NCI-H1436 treated with DMSO at 0.1 percent for 48 hours (cell line): ENCODE results near the gene PSMB11.

Source experiments
- DNase-seq: peaks from one replicate; lab custom pipeline; 2025; lab: John Stamatoyannopoulos, UW

Gene PSMB11

DNA sequence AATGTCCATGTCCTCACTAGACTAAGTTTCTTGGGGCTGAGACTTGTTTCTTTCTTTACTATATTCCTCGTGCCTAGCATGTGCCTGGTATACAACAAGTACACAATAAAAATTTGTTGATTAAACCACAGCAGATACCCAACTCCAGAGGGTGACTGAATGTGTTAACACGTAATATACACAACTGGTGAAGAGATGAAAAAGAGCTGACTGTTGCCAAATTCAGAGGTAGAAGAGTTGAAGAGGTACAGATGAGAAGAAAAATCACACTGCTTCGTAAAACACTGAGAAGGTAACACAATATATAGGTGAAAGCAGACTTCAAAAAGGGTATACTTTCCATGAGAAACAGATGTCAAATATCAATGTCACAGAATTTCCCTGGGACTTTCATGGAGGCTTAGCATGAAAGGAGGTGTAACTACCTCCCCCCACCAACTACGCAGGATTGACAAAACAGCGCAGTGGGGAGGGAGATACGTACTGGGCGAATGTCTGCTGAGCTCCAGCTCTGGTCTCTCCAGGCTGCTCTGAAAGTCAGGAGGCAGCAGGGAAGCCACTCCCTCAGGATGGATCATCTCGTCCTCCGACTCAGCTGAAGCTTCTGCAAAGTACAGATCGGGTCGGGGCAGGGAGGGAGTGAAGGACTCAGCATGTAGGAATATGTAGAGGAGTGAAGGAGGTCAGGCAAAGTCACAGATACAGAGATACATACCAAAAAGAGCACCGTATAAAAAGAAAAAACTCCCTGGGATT, 47.7 kb downstream of the PSMB11 start:
- DNase-seq = no peak

DNA sequence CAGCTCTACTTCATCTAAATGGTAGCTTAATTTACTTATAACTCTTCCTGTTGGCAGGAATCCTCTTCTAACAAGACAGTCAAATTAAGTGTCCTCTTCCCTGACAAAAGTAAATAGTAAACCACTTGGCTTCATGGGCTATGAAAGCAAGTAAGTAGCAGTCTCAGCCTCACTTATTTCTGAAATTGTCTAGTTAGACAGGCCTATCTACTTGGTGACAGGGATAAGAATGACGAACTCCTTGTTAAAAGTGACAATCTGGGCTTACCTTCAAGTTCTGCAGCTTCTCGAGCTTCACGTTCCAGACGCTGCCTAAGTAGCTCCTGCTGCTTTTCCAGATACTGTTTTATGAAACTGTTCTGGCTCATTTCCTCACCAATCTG, 48.2 kb downstream of the PSMB11 start:
- no peak for DNase-seq

DNA sequence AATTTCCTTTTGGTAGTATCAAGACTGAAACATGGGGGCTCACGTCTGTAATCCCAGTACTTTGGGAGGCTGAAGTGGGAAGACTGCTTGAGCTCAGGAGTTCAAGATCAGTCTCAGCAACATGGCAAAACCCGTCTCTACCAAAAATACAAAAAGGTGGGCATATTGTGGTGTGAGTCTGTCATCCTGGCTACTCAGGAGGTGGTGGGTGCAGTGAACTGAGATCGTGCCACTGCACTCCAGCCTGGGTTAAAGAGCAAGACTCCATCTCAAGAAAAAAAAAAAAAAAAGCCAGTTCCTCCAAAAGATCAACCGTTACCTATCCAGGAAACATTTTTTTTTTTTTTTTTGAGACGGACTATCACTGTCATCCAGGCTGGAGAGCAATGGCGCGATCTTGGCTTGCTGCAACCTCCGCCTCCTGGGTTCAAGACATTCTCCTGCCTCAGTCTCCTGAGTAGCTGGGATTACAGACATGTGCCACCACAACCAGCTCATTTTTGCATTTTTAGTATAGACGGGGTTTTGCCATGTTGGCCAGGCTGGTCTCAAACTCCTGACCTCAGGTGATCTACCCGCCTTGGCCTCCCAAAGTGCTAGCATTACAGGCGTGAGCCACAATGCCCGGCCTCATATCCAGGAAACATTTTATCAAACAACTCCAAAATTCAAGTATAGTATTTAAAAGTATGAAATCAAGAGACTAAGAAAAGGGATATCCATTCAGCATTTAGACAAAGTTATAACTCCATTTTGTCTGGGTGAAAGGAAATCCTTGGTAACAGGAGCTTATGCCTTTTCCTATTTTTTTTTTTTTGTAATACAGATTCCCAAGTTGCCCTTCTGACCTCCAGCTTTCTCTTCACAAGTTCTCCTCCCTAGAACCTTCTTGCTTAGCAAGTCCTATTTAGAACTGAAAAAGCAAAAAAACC, 49.5 kb downstream of the PSMB11 start:
- no peak for DNase-seq

DNA sequence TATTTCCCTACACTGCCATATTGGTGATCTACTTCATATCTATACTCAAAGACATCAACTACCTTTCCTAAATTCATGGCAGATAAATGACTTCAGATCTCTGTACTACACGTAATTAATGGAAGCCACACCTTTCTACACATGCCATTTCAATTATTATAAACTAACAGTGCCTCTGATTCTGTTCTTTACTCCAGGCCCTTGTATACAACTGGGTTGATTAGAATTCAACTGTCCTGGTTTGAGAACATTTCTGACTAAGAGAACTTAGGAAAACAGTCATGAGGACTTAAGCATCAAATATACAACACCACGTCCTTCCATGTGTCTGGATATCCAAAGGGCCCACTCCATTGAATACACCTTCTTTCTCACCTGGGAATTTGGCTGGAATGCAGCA, 51.1 kb downstream of the PSMB11 start:
- DNase-seq = no peak

DNA sequence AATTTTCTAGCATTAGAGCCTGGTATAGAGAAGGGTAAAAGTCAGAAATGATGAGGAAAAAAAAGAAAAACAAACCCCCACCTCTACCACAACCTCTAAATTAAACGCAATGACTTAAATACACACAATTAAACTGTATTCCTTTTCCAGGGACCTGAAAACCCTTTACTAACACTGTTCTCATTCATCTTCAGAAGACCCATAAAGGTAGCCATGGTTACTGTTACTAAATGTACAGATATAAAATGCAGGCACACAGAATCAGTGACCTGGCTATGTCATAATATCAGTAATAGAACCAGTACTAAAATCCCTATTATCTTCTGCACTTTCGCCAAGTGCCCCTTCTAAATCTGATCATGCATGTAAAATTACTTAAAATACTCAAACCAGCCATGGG, 51.5 kb downstream of the PSMB11 start:
- DNase-seq = no peak
